GM18868 (cell line): ENCODE data around the gene TNNI2.
"Not testable (repeated sequence)": the region's sequence is repeated elsewhere in the genome, so short reads cannot be mapped to it uniquely, and the experiment has no call there.

Source experiments
- ATAC-seq: cut with Tn5 transposase; IDR thresholded peaks from one replicate; pipeline ENCODE4 v1.9.1; 2021; ENCODE audit warnings: mild to moderate bottlenecking, moderate library complexity; ENCODE audit not compliant: unreplicated experiment

Gene TNNI2

DNA sequence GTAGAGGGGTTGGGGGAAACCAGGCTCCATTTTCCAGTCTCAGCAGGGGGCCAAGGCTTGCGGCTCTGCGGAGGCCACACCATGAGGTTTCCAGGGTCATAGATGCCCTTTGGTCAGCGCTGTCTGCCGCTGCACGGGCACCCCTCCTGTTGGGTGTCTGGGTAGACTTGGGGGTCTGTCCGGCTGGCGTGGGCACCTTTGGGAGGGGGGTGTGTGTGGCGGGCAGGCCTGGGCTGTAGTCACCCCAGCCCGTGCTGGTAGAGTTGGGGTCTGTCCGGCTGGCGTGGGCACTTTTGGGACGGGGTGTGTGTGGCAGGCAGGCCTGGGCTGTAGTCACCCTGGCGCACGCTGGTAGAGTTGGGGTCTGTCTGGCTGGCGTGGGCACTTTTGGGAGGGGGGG is 32.8 kb downstream of the TNNI2 start:
- no peak for ATAC-seq

DNA sequence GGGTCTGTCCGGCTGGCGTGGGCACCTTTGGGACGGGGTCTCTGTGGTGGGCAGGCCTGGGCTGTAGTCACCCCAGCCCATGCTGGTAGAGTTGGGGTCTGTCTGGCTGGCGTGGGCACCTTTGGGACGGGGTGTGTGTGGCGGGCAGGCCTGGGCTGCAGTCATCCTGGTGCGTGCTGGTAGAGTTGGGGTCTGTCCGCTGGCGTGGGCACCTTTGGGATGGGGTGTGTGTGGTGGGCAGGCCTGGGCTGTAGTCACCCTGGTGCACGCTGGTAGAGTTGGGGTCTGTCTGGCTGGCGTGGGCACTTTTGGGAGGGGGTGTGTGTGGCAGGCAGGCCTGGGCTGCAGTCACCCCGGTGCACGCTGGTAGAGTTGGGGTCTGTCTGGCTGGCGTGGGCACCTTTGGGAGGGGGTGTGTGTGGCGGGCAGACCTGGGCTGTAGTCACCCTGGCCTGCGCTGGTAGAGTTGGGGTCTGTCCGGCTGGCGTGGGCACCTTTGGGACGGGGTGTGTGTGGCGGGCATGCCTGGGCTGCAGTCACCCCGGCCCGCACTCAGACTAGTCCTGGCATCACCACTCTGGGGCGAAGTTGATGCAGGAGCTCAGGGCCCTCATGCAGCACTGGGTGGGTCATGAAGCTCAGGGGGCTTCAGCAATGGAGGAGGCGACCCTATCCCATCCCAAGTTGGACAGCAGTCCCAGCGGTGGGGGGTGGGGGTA is 33.6 kb downstream of the TNNI2 start:
- ATAC-seq = no peak

DNA sequence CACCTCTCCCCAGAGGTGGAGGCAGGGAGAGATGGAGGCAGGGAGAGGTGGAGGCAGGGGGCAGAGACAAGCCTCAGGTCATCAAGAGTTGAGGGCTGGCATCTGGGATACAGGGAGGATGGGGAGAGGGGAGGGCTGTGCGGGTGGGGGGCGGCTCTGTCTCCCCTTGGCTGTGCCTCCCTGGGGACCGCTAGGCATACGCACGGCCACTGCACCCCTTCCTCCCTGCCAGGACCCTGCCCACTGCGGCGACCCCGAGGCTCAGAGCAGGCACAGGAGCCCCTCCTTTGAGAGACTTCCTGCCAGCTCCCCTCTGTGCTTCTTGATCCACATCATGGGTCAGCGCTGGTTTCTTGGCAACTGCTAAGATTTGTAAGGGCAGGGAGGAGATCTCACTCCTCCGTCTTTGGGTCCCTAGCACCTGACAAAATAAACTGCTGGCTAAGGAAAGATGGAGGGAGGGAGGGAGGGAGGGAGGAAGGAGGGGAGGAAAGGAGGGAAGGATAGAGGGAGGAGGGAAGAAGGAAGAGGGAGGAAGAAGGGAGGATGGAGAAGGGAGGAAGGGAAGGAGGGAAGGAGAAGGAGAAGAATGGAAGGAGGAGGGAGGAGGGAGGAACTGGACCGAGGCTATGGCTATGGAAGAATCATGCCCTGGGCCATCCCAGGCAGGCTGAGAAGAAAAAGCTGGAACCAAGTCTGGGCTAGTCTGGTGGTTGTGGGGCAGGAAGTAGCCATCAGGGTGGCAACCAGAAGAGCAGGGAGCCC is 34.4 kb downstream of the TNNI2 start:
- ATAC-seq = no peak

DNA sequence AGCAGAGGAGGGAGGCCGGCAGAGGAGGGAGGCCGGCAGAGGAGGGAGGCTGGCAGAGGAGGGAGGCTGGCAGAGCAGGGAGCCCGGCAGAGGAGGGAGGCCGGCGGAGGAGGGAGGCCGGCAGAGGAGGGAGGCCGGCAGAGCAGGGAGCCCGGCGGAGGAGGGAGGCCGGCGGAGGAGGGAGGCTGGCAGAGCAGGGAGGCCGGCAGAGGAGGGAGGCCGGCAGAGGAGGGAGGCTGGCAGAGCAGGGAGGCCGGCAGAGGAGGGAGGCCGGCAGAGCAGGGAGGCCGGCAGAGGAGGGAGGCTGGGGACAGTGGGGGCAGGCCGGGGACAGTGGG is 35.0 kb downstream of the TNNI2 start:
- ATAC-seq = not testable (repeated sequence)

DNA sequence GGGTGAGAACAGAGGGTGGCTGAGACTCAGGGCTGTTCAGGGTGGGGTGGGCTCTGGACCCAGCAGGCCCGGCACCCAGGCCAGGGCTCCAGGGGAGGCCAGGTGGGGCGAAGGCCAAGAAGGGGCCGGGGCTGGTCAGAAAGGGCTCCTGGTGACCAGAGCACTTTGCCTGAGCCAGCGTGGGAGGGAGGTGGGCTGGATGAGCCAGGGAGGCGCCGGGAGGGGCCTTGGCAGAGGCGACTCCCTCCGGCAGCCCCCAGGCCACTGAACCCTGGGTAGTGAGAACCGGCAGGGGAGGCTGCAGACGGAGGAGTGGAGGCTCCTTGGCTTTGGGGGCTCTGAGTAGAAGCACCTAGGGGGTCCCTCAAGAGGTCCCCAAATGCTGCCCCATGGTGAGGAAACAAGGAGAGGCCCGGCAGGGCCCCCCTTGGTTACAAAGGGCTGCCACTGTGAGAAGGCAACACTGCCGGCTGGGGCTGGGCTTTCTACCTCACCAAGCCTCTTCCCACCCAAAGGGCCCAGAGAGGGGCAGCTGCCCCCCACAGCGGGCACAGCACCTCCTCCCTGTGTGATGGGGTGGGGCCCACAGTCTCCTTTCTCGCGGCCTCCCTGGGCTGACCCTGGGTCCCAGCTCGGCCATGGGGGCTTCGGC is 35.8 kb downstream of the TNNI2 start:
- not testable (repeated sequence) for ATAC-seq

DNA sequence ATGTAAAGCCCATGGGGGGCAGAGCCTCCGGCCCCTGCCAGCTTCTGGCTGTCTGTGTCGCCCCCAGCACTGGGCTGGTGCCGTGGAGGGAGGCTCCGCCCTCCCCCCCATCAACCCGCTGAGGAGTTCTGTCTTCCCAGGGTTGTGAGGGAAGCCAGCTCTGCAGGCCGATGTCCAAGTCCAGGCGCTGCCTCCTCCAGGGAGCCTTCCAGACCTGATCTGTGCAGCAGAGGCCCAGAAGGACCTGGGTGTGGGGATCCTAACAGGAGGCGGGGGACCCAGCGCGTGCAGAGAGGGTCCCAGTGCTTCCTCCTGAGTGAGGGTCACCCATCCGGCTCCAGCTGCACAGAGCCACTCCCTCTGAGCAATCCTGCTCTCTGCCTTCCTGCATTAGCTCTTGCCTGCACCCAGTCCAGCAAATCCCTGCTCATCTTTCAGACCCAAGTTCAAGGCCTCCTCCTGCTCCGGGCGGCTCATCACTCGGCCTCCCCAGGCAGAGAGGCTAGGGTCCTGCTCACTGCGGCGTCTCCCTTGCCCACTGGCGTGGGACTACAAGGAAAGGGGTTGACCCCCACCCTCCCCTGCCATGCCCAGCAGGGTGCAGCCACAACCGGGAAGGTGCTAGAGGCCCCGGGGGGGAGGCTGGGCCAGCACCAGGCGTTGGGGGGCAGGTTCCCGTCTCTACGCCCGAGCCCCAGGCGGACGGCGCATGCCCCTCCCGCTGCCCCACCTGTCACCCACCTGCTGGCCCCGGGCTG is 36.5 kb downstream of the TNNI2 start:
- no peak for ATAC-seq

DNA sequence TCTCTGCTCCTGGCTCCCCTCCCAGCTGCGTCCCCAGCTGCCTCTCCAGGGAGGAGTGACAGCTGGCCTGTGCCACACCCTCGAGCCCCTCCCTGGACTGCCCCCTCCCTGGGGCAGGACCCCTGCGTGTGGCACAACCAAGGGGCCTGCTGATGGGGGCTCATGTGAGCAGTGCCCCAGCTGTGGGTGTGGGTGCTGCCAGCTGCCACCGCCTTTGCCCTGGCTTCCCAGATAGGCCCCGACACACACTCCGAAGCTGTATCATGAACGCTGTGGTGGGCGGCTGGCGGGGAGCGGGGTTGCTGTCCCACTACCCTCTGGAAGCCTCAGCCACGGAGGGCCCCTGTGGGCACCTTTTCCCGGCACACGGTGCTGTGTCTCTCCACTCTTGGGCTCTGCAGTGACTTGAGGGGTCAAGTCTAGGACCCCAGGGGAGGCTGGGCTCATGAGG is 37.1 kb downstream of the TNNI2 start:
- ATAC-seq = not testable (repeated sequence)

DNA sequence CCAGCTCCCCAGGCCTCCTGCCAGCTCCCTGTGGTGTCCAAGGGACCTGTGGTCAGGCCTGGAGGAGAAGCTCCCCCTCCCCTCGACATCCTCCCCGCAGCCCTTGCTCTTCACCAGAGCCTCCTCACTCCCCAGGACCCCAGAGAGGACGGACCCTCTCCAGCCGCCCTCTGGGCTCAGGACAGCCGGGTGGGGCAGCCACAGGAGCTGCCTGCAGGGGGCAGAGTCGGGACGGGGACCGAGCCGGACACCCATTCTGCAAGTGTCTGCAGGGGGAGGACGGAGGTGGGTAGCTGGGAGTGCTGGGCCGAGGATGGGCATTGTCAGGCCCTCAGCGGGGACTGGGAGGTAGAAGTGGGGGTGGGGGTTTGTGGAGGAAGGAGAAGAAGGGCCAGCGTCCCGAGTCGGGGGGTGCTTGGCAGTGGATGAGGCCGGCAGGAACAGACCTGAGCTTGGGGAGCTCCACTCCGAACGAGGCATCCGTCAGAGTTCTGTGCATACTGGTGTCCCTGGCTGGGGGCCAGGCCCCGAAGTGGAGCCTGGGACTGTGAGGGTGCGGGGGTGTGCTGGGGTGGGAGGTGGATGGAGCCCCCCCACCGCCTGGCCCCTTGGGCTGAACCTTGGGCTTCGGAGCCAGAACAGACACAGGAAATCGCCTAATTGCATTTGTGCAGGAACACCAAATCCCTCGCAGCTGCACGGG is 37.7 kb downstream of the TNNI2 start:
- no peak for ATAC-seq

DNA sequence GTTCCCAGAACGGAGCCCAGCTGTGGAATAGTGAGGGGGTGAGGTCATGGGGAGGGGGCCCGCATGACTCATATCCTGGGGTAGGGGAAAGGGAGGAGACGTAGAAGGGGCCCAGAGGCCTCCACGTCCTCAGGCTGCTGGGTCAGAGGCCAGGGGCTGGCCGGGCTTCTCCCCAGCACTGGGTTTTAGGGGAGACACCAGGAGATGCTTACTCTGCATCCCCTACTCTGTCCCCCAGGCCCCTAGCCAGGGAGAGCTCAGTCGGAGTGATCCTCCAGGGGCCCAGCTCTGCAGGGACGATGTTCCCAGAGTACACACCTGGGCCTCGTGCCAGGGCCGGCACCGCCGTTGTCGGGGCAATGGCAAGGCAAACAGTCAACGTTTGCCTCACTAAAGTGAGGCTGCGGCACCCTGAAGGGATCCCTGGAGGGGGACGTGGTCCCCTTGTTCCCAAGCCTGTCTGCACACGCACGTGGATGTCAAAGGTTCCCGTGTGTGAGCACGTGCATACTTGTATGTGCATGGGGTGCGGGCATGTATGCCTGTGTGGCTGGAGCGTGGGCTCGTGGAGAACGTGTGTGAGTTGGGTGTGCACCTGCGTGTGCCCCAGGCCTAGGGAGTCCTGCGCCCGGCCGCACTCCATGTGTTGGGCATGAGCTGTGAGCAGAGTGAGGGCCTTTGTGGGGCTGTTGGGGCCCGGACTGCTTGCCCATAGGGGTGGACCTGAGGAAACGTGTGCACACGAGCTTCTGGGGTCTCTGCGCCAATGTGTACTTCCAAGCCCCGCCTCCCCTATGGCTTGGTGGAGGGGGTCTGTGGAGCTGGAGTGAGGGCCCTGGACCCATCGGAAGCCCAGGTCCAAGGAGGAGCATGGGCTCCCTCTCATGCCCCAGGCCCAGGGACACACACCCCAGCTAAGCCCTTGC is 38.7 kb downstream of the TNNI2 start:
- ATAC-seq = no peak

DNA sequence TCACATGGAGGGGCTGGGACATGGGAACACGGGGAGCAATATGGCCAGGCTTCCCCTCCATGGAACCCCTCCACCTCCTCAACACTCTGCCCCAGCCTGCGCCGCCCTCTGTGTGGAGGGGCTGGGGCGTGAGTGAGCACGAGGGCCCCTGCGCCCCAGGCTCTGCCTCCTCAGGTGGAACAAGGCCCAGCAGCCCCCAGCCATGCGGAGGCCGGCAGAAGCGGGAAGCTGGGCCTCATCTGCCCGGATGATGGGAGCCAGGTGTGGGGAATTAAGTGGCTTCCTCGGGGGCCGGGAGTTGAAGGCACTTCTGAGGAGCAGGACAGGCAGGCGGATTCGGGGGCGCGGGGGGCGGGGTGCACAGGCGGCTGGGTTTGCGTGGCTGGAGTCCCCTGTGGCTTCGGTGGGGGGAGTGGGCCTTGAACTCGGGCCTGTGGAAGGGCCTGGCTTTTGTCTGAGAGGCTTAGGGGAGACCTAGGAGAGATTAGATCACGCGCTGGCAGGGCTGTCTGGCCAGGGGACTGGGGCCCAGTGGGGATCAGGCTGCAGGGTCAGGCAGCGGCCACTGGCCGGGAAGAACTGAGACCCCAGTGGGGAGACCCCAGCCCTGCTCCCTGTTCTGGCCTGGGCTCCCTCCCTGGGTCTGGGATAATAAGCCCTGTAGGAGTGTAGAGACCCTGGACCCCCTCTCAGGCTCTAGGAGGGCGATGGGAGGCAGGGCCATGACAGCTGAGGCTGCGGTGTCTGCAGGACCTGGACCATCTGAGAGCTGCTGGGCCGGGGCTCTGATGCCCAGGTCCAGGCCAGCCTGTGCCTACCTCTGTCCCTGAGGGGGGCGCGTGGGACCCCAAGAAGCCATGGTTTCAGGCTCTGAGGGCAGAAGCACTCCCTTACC is 39.6 kb downstream of the TNNI2 start:
- no peak for ATAC-seq

DNA sequence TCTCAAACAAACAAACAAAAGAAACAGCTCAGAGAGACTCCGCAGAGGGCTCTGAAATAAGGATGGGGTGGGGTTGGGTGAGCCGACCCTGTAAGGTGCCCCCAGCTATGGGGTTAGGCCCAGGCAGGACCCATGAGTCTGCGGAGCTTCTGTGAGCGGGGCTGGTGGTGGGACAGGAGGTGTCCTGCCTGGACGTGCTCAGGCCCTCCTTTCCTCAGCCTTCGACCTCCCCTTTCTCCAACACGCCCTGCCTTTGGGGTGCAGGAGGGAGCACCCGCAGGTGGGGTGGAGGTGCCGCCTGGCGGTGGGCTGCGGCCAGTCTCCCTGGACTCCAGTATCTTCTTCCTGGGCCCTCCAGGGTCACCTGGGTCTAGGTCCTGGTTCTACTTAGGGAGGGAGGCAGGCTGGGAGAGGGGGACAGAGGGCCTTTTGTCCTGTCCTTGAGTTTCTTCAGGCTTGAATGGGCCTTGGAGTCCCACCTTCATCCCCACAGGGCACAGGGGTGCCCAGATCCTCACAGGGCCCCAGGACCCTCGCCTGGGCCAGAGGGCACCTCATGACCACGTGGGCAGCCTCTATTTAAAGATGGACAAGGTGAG is 40.7 kb downstream of the TNNI2 start:
- ATAC-seq = no peak

DNA sequence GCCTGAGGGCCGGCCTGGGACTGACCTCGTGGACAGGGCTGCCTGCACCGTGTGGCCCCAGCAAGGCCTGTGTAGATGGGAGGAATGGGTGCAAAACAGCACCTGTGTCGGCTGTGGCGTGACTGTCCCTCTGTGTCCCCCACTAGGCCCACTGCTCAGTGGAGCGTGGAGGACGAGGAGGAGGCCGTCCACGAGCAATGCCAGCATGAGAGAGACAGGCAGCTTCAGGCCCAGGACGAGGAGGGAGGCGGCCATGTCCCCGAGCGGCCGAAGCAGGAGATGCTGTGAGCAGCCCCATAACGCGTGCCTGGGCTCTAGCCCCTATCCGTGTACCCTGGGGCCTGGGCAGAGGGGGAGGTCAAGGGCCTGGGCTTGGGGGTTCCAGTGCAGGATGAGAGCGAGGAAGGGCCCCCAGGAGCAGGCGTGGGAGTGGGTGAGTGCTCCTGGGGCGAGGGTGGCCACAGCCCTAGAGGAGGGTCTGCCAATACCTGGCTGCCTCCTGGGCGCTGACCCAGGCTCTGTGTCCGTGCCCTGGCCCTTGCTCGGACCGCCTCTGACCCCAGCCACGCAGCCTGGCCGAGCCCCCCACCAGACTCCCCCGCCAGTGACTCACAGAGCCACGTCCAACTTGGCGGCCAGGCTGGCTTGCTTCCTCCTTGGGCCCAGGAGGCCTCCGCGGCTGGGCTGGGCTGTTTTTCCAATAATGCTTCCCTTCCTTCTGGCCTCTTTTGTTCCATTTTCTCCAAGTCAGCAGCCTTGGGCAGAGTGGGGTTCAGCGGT is 41.4 kb downstream of the TNNI2 start:
- ATAC-seq = no peak

DNA sequence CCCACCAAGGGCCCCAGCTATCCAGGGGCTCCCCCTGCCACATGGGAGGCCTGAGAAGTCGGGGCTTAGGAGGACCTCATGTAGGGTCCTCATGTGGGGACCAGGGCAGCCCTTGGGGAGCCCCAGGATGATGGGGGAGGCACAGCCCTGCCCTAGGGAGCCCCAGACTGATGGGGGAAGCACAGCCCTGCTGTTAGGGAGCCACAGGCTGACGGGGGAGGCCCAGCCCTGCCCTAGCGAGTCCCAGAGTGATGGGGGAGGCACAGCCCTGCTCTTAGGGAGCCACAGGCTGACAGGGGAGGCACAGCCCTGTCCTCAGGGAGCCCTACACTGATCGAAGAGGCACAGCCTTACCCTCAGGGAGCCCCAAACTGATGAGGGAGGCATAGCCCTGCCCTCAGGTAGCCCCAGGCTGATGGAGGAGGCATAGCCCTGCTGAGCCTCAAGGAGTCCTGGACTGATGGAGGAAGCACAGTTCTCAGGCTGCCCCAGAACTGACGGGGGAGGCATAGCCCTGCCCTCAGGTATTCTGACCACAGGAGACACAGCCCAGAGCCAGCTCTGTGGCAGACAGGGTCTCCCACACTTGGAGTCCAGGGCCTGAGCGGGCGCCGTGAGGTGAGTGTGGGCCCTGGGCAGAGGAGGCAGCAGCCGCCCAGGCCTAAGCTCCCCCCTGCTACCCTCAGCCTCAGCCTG is 42.1 kb downstream of the TNNI2 start:
- ATAC-seq = no peak

DNA sequence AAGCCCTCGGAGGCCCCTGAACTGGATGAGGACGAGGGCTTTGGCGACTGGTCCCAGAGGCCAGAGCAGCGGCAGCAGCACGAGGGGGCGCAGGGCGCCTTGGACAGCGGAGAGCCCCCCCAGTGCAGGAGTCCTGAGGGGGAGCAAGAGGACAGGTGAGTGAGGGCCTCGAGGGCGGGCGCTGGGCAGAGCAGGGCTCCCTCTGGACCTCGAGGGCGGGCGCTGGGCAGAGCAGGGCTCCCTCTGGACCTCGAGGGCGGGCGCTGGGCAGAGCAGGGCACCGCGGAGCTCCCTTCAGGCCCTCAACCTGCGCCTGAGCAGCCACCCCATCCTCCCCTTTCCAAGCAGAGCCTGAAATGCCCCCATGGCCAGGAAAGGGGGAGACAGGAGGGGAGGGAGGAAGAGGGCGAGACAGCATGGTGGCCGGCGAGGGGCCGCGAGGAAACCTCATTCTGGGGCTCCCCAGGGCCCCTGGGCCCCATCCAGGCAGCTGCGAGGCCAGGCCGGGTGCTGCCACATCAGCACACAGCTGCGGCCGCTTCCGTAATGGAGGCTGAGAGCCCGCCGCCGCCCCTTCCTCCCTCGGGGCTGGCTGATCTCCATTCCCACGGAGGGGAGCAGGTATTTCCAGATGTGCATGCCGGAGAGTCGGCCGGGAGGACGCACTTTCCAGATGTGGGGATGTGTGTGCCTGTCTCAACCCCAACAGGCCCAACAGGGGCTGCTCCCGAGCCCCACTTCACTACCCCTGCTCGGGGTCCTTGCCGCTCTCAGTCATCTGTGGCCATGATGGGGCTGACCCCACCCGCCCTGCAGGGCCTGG is 42.9 kb downstream of the TNNI2 start:
- ATAC-seq = peak; percentile 35

DNA sequence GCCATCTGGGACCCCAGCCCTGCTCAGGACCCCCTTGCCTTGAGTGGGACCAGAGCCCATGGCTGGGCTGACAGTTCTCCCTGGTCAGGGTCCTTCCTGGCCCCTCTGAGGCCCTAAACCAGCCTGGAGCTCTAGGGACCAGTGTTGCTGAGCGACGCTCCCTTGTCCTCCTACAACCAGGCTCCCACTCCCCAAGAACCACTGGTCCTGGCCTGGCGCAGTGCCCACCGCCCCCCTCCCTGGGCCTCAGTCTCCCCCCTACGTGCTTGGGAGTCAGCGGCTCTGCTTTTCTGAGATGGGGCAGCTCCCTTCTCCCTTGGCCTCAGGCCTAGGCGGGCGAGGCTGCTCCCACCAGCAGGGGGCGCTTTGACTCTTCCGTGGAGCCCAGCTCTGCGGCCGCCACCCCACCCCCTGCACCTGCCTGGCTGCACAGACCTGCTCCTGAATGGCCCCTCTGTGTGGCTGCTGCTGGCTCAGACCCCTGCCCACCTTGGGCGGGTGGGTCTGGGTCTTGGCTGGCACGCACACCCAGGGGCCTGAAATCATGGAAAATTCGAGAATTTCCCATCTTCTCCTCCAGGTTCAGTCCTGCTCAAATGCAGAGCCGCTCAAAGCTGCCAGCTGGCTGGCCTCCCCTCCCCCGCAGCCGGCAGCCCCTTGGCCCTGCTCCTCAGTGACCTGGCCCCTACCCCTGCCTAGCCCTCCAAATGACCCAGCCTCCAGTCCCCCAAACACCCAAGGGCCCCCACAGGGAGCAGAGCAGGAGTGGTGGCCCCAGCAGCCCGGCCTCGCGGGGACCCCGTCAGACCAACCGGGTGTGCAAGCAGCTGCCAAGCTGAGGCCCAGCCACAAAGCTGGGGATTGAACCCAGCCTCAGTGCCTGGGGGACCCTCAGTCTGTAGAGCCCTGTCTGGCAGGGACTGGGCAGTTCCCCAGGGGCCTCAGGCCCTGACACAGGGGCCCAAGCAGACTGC is 43.8 kb downstream of the TNNI2 start:
- peak; percentile 68 for ATAC-seq
